WTC11 (cell line): ENCODE data around the gene TDRD3. TPM values are rescaled to one million over a fixed set of nuclear protein-coding genes. Genes with fewer than 3 reads are reported as not detected.

ENCODE experiments used
- ATAC-seq: fragments of 200-7000 bp; cut with Tn5 transposase; 2 replicates; pipeline ENCODE4 v1.10.0; 2021; ENCODE audit warnings: mild to moderate bottlenecking, moderate library complexity
- CTCF ChIA-PET: fragments of 300-600 bp; sonication (Branson Sonifier 250); formaldehyde crosslinking; loops from one replicate; lab custom pipeline; 2021; ENCODE audit warnings: antibody characterized with exemption; lab: Charles Lee
- POLR2A ChIA-PET: fragments of 350-600 bp; sonication (Branson Sonifier 250); formaldehyde crosslinking; loops from one replicate; lab custom pipeline; 2021; ENCODE audit warnings: antibody characterized with exemption; lab: Charles Lee
- DNase-seq: peaks from one replicate; pipeline ENCODE4 v3.0.0; 2021; ENCODE audit warnings: low spot score
- H3K27ac Mint-ChIP-seq: 2 replicates; pipeline ENCODE4 v1.8.0; 2021; ENCODE audit warnings: mixed read lengths
- H3K27me3 Mint-ChIP-seq: 2 replicates; pipeline ENCODE4 v1.8.0; 2021; ENCODE audit warnings: low read depth, mild to moderate bottlenecking, moderate library complexity, mixed read lengths
- H3K36me3 Mint-ChIP-seq: 2 replicates; pipeline ENCODE4 v1.8.0; 2021; ENCODE audit warnings: mixed read lengths
- H3K4me1 Mint-ChIP-seq: 2 replicates; pipeline ENCODE4 v1.8.0; 2022; ENCODE audit warnings: mixed read lengths
- H3K4me3 Mint-ChIP-seq: 2 replicates; pipeline ENCODE4 v1.8.0; 2021; ENCODE audit warnings: mild to moderate bottlenecking, moderate library complexity, mixed read lengths
- H3K9me3 Mint-ChIP-seq: 2 replicates; pipeline ENCODE4 v1.8.0; 2021; ENCODE audit warnings: mixed read lengths
- CREB1 ChIP-seq: sonication (generic); formaldehyde crosslinking; IDR thresholded peaks from 2 replicates; pipeline ENCODE4 v1.8.0; 2023; ENCODE audit warnings: mild to moderate bottlenecking, missing genetic modification reagents
- ETV6 ChIP-seq: sonication (generic); formaldehyde crosslinking; IDR thresholded peaks from 2 replicates; pipeline ENCODE4 v1.8.1; 2022; ENCODE audit warnings: mild to moderate bottlenecking, missing genetic modification reagents
- GTF2I ChIP-seq: fragments of 250-450 bp; sonication (Bioruptor Pico); conservative IDR thresholded peaks from 2 replicates; pipeline ENCODE4 v1.4.0; 2021; ENCODE audit warnings: mild to moderate bottlenecking
- MXD4 ChIP-seq: fragments of 250-450 bp; sonication (Bioruptor Pico); IDR thresholded peaks from 2 replicates; pipeline ENCODE4 v1.8.0; 2021; ENCODE audit warnings: mild to moderate bottlenecking, moderate library complexity, borderline replicate concordance
- NFATC4 ChIP-seq: fragments of 250-450 bp; sonication (Bioruptor Pico); IDR thresholded peaks from 2 replicates; pipeline ENCODE4 v1.9.0; 2021; ENCODE audit warnings: mild to moderate bottlenecking
- NFE2L1 ChIP-seq: sonication (generic); formaldehyde crosslinking; IDR thresholded peaks from 2 replicates; pipeline ENCODE4 v1.8.1; 2023; ENCODE audit warnings: missing genetic modification reagents
- NFYB ChIP-seq: sonication (generic); formaldehyde crosslinking; conservative IDR thresholded peaks from 2 replicates; pipeline ENCODE4 v1.8.0; 2022; ENCODE audit warnings: low read depth, missing genetic modification reagents
- NR3C1 ChIP-seq: sonication (generic); formaldehyde crosslinking; conservative IDR thresholded peaks from 2 replicates; pipeline ENCODE4 v1.8.1; 2023; ENCODE audit warnings: low read depth, mild to moderate bottlenecking, missing genetic modification reagents
- RORB ChIP-seq: fragments of 250-450 bp; sonication (Bioruptor Pico); IDR thresholded peaks from 2 replicates; pipeline ENCODE4 v1.9.0; 2021; ENCODE audit warnings: mild to moderate bottlenecking
- TEAD4 ChIP-seq: sonication (generic); formaldehyde crosslinking; IDR thresholded peaks from 2 replicates; pipeline ENCODE4 v1.8.0; 2022; ENCODE audit warnings: mild to moderate bottlenecking, missing genetic modification reagents
- TP53 ChIP-seq: sonication (generic); formaldehyde crosslinking; IDR thresholded peaks from 2 replicates; pipeline ENCODE4 v1.8.1; 2023; ENCODE audit warnings: mild to moderate bottlenecking, missing genetic modification reagents
- ZBTB21 ChIP-seq: sonication (generic); formaldehyde crosslinking; IDR thresholded peaks from 2 replicates; pipeline ENCODE4 v1.8.1; 2023; ENCODE audit warnings: mild to moderate bottlenecking, missing genetic modification reagents, borderline replicate concordance
- ZNF121 ChIP-seq: sonication (generic); formaldehyde crosslinking; IDR thresholded peaks from 2 replicates; pipeline ENCODE4 v1.8.0; 2023; ENCODE audit warnings: missing genetic modification reagents
- ZNF263 ChIP-seq: sonication (generic); formaldehyde crosslinking; IDR thresholded peaks from 2 replicates; pipeline ENCODE4 v1.8.1; 2022; ENCODE audit warnings: low read depth, mild to moderate bottlenecking, moderate library complexity, missing genetic modification reagents
- total RNA-seq: library from RNA; stranded (reverse); gene quantifications from 3 replicates; pipeline ENCODE4 v1.2.3, GENCODE V29; 2021
- TF ChIP-seq, protein P1 (sequence below): fragments of 250-450 bp; sonication (Bioruptor Pico); IDR thresholded peaks from 2 replicates; pipeline ENCODE4 v1.9.0; 2021; ENCODE audit warnings: mild to moderate bottlenecking
- TF ChIP-seq, protein P2 (sequence below): sonication (generic); formaldehyde crosslinking; IDR thresholded peaks from 2 replicates; pipeline ENCODE4 v1.8.1; 2022; ENCODE audit warnings: low read depth, missing genetic modification reagents, borderline replicate concordance
- TF ChIP-seq, protein P3 (sequence below): sonication (generic); formaldehyde crosslinking; IDR thresholded peaks from 2 replicates; pipeline ENCODE4 v1.8.1; 2022; ENCODE audit warnings: low read depth, mild to moderate bottlenecking, moderate library complexity, missing genetic modification reagents, borderline replicate concordance
- TF ChIP-seq, protein P4 (sequence below): sonication (generic); formaldehyde crosslinking; IDR thresholded peaks from 2 replicates; pipeline ENCODE4 v1.8.0; 2022; ENCODE audit warnings: mild to moderate bottlenecking, missing genetic modification reagents
- TF ChIP-seq, protein P5 (sequence below): sonication (generic); formaldehyde crosslinking; IDR thresholded peaks from 2 replicates; pipeline ENCODE4 v1.8.0; 2022; ENCODE audit warnings: mild to moderate bottlenecking, missing genetic modification reagents
- TF ChIP-seq, protein P6 (sequence below): fragments of 250-450 bp; sonication (Bioruptor Pico); IDR thresholded peaks from 2 replicates; pipeline ENCODE4 v1.9.0; 2021; ENCODE audit warnings: moderate library complexity, mild to moderate bottlenecking, inconsistent platforms, borderline replicate concordance
- TF ChIP-seq, protein P7 (sequence below): sonication (generic); formaldehyde crosslinking; IDR thresholded peaks from 2 replicates; pipeline ENCODE4 v1.8.0; 2022; ENCODE audit warnings: mild to moderate bottlenecking, missing genetic modification reagents
- TF ChIP-seq, protein P8 (sequence below): sonication (generic); formaldehyde crosslinking; IDR thresholded peaks from 2 replicates; pipeline ENCODE4 v1.8.1; 2022; ENCODE audit warnings: mild to moderate bottlenecking, missing genetic modification reagents, moderate library complexity, borderline replicate concordance

The TDRD3 gene
- total RNA-seq, 1 experiment from 2014 or later: 19.5 TPM

DNA sequence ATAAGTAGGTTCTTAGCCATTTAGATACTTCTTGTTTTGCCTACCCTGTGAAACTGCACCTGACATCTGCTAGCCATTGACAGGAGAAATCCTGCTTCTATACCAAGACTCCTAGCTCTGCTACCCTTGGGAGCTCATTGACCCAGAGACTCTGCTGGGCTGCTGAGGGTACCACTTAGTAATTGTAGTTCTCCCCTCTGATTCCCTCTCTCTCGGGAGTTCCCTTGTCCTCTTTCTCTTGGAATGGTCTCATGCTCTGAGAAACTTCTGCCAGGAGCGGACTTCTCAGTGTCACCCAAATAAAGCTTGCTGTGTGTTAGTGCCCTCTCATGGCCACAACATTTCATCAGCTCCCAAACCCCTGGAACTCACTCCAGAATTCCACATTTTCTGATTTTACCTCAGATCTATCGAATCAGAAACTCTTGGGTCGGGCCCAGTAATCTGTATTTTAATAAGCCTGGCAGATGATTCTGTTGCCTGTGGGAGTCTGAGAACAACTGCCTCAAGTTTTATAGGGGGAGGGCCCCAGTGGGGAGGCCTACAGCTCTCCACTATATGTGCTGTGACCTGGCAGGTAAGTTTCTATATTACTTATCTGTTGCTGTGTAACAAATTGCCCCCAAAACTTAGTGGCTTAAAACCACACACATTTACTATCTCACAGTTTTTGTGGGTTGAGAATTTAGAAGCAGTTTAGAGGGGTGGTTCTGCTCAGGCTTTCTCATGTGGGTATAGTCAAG is 221.1 kb downstream of the TDRD3 start:
- Mint-ChIP-seq H3K9me3 (peaks cover 3% of the 10 kb centered on the region; the same call in 1 of the 2 replicates), H3K36me3 (no peaks in the 10 kb centered on the region), H3K4me3 (no peak overlapping the region), H3K27me3 (no peaks in the 10 kb centered on the region), H3K27ac (peak overlapping the region; percentile 40; the same call in 1 of the 2 replicates), H3K4me1 (peaks cover 26% of the 10 kb centered on the region)
- DNase-seq (peak; percentile 38), ATAC-seq (peak; percentile 94)
- ChIA-PET POLR2A (interaction anchor here (0.6 kb wide), 1 partner anchor 29 kb away, joined by 4 read pairs; no protein-coding TSS in a partner anchor), CTCF (interaction anchor here (0.6 to 1.4 kb wide), 23 partner anchors 9 to 634 kb away, joined by 3 to 17 read pairs (median 3); no protein-coding TSS in a partner anchor)
- TF ChIP-seq, protein P1, sequence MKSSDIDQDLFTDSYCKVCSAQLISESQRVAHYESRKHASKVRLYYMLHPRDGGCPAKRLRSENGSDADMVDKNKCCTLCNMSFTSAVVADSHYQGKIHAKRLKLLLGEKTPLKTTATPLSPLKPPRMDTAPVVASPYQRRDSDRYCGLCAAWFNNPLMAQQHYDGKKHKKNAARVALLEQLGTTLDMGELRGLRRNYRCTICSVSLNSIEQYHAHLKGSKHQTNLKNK (CRISPR knock-in tag): no peak
- TF ChIP-seq ETV6 (0 out of 2 replicates have a peak, but pooled peaks have one; percentile 51), TP53 (CRISPR knock-in tag) (no peak)

DNA sequence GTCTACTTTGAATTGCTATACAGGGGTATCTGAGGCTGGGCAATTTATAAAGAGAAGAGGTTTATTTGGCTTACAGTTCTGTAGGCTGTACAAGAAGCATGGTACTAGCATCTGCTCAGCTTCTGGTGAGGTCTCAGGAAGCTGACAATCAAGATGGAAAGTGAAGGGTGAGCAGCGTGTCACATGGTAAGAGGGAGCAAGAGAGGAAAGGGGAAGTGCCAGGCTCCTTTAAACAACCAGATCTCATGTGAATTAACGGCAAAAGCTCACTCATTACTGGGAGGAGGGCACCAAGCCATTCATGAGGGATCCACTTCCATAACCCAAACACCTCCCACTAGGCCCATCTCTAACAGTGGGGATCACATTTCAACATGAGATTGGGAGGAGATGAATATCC is 222.4 kb downstream of the TDRD3 start:
- TF ChIP-seq, protein P2, sequence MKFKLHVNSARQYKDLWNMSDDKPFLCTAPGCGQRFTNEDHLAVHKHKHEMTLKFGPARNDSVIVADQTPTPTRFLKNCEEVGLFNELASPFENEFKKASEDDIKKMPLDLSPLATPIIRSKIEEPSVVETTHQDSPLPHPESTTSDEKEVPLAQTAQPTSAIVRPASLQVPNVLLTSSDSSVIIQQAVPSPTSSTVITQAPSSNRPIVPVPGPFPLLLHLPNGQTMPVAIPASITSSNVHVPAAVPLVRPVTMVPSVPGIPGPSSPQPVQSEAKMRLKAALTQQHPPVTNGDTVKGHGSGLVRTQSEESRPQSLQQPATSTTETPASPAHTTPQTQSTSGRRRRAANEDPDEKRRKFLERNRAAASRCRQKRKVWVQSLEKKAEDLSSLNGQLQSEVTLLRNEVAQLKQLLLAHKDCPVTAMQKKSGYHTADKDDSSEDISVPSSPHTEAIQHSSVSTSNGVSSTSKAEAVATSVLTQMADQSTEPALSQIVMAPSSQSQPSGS (CRISPR knock-in tag): no peak
- TF ChIP-seq, protein P3, sequence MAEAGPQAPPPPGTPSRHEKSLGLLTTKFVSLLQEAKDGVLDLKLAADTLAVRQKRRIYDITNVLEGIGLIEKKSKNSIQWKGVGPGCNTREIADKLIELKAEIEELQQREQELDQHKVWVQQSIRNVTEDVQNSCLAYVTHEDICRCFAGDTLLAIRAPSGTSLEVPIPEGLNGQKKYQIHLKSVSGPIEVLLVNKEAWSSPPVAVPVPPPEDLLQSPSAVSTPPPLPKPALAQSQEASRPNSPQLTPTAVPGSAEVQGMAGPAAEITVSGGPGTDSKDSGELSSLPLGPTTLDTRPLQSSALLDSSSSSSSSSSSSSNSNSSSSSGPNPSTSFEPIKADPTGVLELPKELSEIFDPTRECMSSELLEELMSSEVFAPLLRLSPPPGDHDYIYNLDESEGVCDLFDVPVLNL (CRISPR knock-in tag): no peak
- TF ChIP-seq, protein P4, sequence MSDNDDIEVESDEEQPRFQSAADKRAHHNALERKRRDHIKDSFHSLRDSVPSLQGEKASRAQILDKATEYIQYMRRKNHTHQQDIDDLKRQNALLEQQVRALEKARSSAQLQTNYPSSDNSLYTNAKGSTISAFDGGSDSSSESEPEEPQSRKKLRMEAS: no peak
- TF ChIP-seq ZBTB21 (CRISPR knock-in tag) (no peak), ZNF263 (CRISPR knock-in tag) (no peak), NFATC4 (CRISPR knock-in tag) (no peak)
- TF ChIP-seq, protein P5, sequence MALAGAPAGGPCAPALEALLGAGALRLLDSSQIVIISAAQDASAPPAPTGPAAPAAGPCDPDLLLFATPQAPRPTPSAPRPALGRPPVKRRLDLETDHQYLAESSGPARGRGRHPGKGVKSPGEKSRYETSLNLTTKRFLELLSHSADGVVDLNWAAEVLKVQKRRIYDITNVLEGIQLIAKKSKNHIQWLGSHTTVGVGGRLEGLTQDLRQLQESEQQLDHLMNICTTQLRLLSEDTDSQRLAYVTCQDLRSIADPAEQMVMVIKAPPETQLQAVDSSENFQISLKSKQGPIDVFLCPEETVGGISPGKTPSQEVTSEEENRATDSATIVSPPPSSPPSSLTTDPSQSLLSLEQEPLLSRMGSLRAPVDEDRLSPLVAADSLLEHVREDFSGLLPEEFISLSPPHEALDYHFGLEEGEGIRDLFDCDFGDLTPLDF (CRISPR knock-in tag): no peak
- TF ChIP-seq, protein P6, sequence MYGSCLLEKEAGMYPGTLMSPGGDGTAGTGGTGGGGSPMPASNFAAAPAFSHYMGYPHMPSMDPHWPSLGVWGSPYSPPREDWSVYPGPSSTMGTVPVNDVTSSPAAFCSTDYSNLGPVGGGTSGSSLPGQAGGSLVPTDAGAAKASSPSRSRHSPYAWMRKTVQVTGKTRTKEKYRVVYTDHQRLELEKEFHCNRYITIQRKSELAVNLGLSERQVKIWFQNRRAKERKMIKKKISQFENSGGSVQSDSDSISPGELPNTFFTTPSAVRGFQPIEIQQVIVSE: no peak
- TF ChIP-seq, all 79 proteins: peak for 0
- ATAC-seq (no peak), DNase-seq (no peak)
- Mint-ChIP-seq H3K9me3 (peaks cover 3% of the 10 kb centered on the region; the same call in 1 of the 2 replicates), H3K36me3 (no peaks in the 10 kb centered on the region), H3K27me3 (no peaks in the 10 kb centered on the region), H3K4me3 (no peak overlapping the region), H3K27ac (no peak overlapping the region), H3K4me1 (peaks cover 26% of the 10 kb centered on the region)
- ChIA-PET CTCF (interaction anchor here (2.0 kb wide), 1 partner anchor 146 kb away, joined by 5 read pairs; no protein-coding TSS in a partner anchor), POLR2A (no interaction called here)

DNA sequence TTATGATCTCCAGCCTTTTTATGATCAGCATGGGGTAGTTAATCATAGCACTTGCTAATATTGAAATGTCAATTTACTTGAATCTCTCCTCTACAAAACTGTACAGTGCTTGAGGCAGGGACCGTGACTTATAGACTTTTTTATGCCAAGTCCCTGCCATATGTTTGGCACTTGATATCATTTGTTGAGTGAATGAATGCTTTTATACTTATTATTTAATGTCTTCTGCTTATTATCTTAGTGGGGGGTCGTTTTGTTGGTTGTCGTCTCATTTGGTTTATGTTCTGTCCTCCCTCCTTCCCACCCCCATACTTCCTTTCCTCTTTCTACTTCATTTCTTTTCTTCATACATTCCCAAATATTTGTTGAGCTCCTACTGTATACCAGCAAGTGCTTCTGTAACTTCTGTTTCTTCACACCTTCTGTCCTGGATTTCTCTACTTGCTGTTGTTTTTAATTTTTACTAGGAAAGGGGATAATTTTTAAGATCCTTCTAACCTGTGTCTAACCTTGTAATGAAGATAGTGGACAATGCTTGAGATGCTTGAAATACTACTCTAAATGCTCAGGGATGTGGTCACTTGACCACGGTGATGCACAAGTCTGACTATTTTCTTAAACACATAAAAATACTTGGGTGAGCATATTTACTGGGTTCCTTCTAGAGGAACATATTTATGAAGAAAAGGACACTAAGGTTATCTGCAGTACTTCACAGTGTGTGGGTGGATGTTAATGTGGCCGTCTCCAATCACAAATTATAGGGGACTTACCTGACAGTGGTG is 223.8 kb downstream of the TDRD3 start:
- no peak overlapping the region for H3K27ac Mint-ChIP-seq
- ChIA-PET POLR2A (no interaction called here), CTCF (interaction anchor here (1.8 to 2.0 kb wide), 2 partner anchors 147 kb away, joined by 5 to 8 read pairs; no protein-coding TSS in a partner anchor)
- peaks cover 23% of the 10 kb centered on the region for H3K4me1 Mint-ChIP-seq
- no peak for ATAC-seq
- H3K27me3 Mint-ChIP-seq: no peaks in the 10 kb centered on the region
- peaks cover 3% of the 10 kb centered on the region; the same call in 1 of the 2 replicates for H3K9me3 Mint-ChIP-seq
- no peak for DNase-seq
- H3K4me3 Mint-ChIP-seq: no peak overlapping the region
- no peaks in the 10 kb centered on the region for H3K36me3 Mint-ChIP-seq
- no peak for TF ChIP-seq CREB1
- TF ChIP-seq, protein P7, sequence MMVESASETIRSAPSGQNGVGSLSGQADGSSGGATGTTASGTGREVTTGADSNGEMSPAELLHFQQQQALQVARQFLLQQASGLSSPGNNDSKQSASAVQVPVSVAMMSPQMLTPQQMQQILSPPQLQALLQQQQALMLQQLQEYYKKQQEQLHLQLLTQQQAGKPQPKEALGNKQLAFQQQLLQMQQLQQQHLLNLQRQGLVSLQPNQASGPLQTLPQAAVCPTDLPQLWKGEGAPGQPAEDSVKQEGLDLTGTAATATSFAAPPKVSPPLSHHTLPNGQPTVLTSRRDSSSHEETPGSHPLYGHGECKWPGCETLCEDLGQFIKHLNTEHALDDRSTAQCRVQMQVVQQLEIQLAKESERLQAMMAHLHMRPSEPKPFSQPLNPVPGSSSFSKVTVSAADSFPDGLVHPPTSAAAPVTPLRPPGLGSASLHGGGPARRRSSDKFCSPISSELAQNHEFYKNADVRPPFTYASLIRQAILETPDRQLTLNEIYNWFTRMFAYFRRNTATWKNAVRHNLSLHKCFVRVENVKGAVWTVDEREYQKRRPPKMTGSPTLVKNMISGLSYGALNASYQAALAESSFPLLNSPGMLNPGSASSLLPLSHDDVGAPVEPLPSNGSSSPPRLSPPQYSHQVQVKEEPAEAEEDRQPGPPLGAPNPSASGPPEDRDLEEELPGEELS (CRISPR knock-in tag): no peak
- no peak for TF ChIP-seq ZNF121
- no peak for TF ChIP-seq TEAD4 (CRISPR knock-in tag)
- TF ChIP-seq NFYB (CRISPR knock-in tag): no peak
- TF ChIP-seq RORB: no peak
- TF ChIP-seq NFE2L1: no peak
- TF ChIP-seq MXD4: no peak
- TF ChIP-seq GTF2I: no peak
- TF ChIP-seq, protein P8, sequence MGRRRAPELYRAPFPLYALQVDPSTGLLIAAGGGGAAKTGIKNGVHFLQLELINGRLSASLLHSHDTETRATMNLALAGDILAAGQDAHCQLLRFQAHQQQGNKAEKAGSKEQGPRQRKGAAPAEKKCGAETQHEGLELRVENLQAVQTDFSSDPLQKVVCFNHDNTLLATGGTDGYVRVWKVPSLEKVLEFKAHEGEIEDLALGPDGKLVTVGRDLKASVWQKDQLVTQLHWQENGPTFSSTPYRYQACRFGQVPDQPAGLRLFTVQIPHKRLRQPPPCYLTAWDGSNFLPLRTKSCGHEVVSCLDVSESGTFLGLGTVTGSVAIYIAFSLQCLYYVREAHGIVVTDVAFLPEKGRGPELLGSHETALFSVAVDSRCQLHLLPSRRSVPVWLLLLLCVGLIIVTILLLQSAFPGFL (CRISPR knock-in tag): no peak
- no peak for TF ChIP-seq NR3C1 (CRISPR knock-in tag)
